Osteoblast (primary cell): ENCODE results near the gene LGALS7B. TPM values are rescaled to one million over a fixed set of nuclear protein-coding genes. Genes with fewer than 3 reads are reported as not detected.
A peak's percentile ranks its signal among the peaks of the same experiment; 100 is the strongest.
"Not testable (repeated sequence)": the region's sequence is repeated elsewhere in the genome, so short reads cannot be mapped to it uniquely, and the experiment has no call there.

Experiments
- DNase-seq: peaks from one replicate; pipeline ENCODE4 v3.0.0; 2011; ENCODE audit warnings: low spot score, mixed read lengths; ENCODE audit not compliant: insufficient read length; ENCODE audit errors: missing footprints
- H2AFZ ChIP-seq: 2 replicates; pipeline ENCODE4 v1.6.0; 2011; ENCODE audit warnings: mild to moderate bottlenecking, low read length
- H3K27ac ChIP-seq: 2 replicates; pipeline ENCODE4 v1.5.1; 2011; ENCODE audit warnings: mild to moderate bottlenecking, low read depth, low read length, moderate library complexity
- H3K27me3 ChIP-seq: 2 replicates; pipeline ENCODE4 v1.6.0; 2012; ENCODE audit warnings: mild to moderate bottlenecking, control low read depth, inconsistent platforms, low read length, moderate library complexity; ENCODE audit not compliant: insufficient read depth
- H3K36me3 ChIP-seq: 2 replicates; pipeline ENCODE4 v1.5.1; 2011; ENCODE audit warnings: mild to moderate bottlenecking, low read length, control low read depth, moderate library complexity; ENCODE audit not compliant: insufficient read depth
- H3K4me1 ChIP-seq: 2 replicates; pipeline ENCODE4 v1.5.1; 2011; ENCODE audit warnings: mild to moderate bottlenecking, low read length, control low read depth, moderate library complexity; ENCODE audit not compliant: insufficient read depth
- H3K4me2 ChIP-seq: 2 replicates; pipeline ENCODE4 v1.6.0; 2011; ENCODE audit warnings: mild to moderate bottlenecking, low read length; ENCODE audit not compliant: insufficient read depth
- H3K4me3 ChIP-seq: fragments of 200-600 bp; sonication (generic); 3 replicates; pipeline ENCODE4 v1.5.1; 2012; ENCODE audit warnings: mild to moderate bottlenecking, low read length, inconsistent platforms; ENCODE audit not compliant: insufficient read depth
- H3K79me2 ChIP-seq: 2 replicates; pipeline ENCODE4 v1.6.0; 2012; ENCODE audit warnings: mild to moderate bottlenecking, low read length, control low read depth, inconsistent platforms; ENCODE audit not compliant: insufficient read depth
- H3K9me3 ChIP-seq: 2 replicates; pipeline ENCODE4 v1.5.1; 2011; ENCODE audit warnings: low read depth, low read length, control low read depth
- H4K20me1 ChIP-seq: 2 replicates; pipeline ENCODE4 v1.6.0; 2012; ENCODE audit warnings: mild to moderate bottlenecking, low read length, control low read depth; ENCODE audit not compliant: insufficient read depth
- total RNA-seq: library from RNA; depleted of rRNA; stranded (reverse); fragments of >200 nt; gene quantifications from 2 replicates; pipeline ENCODE4 v1.2.3, GENCODE V29; 2012
- TF ChIP-seq, protein P1 (sequence below): IDR thresholded peaks from 2 replicates; pipeline ENCODE4 v1.5.1; 2011; ENCODE audit warnings: mild to moderate bottlenecking, low read depth, low read length, moderate library complexity; ENCODE audit errors: extremely low read depth

LGALS7B gene
- total RNA-seq, 1 donor = not detected

- Histone ChIP-seq H3K4me3 (no peak overlapping the region), H2AFZ (no peak overlapping the region), H3K4me2 (no peak overlapping the region), H3K36me3 (no peaks in the 10 kb centered on the region), H4K20me1 (no peaks in the 10 kb centered on the region), H3K9me3 (no peaks in the 10 kb centered on the region), H3K27ac (no peak overlapping the region), H3K27me3 (no peaks in the 10 kb centered on the region), H3K4me1 (no peaks in the 10 kb centered on the region), H3K79me2 (no peaks in the 10 kb centered on the region)
- peak; percentile 36 for DNase-seq
- TF ChIP-seq, protein P1, sequence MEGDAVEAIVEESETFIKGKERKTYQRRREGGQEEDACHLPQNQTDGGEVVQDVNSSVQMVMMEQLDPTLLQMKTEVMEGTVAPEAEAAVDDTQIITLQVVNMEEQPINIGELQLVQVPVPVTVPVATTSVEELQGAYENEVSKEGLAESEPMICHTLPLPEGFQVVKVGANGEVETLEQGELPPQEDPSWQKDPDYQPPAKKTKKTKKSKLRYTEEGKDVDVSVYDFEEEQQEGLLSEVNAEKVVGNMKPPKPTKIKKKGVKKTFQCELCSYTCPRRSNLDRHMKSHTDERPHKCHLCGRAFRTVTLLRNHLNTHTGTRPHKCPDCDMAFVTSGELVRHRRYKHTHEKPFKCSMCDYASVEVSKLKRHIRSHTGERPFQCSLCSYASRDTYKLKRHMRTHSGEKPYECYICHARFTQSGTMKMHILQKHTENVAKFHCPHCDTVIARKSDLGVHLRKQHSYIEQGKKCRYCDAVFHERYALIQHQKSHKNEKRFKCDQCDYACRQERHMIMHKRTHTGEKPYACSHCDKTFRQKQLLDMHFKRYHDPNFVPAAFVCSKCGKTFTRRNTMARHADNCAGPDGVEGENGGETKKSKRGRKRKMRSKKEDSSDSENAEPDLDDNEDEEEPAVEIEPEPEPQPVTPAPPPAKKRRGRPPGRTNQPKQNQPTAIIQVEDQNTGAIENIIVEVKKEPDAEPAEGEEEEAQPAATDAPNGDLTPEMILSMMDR = no peak
Measured at GRCh38 chr19:38793177-38793576, 4.2 kb downstream of the LGALS7B start.

DNA sequence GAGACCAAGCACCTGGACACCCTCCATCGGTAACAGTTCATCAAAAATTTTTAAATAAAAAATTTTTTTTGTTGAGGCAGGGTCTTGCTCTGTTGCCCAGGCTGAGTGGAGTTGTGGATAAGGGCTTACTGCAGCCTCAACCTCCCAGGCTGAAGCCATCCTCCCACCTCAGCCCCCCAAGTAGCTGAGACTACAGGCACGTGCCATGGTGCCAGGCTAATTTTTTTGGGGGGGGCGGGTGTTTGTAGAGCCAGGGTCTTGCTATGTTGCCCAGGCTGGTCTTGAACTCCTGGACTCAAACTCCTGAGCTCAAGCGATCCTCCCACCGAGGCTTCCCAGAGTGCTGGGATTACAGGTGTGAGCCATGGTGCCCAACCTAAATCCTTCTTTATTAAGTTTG, 4.7 kb downstream of the LGALS7B start:
- Histone ChIP-seq H3K27ac (no peak overlapping the region), H3K4me3 (no peak overlapping the region), H2AFZ (no peak overlapping the region), H3K4me2 (no peak overlapping the region), H3K79me2 (no peaks in the 10 kb centered on the region), H3K9me3 (no peaks in the 10 kb centered on the region), H3K27me3 (no peaks in the 10 kb centered on the region), H3K4me1 (no peaks in the 10 kb centered on the region), H3K36me3 (no peaks in the 10 kb centered on the region), H4K20me1 (no peaks in the 10 kb centered on the region)
- DNase-seq = no peak
- TF ChIP-seq, protein P1 = no peak

DNA sequence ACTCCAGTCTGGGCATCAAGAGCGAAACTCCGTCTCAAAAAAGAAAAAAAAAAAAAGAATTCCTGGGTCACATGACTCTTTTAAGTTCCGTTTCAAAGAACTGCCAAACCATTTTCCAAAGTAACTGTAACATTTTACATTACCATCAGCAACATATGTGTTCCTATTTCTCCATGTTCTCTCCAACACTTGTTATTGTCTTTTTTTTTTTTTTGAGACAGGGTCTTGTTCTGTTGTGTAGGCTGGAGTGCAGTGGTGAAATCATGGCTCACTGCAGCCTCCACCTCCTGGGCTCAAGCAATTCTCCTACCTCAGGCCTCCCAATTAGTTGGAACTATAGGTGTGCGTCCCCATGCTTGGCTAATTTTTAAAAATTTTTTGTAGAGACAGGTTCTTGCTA, 6.5 kb downstream of the LGALS7B start:
- Histone ChIP-seq H3K27ac (no peak overlapping the region), H3K36me3 (no peaks in the 10 kb centered on the region), H3K27me3 (no peaks in the 10 kb centered on the region), H3K4me2 (no peak overlapping the region), H4K20me1 (no peaks in the 10 kb centered on the region), H3K4me3 (no peak overlapping the region), H3K4me1 (no peaks in the 10 kb centered on the region), H3K79me2 (no peaks in the 10 kb centered on the region), H2AFZ (no peak overlapping the region), H3K9me3 (no peaks in the 10 kb centered on the region)
- no peak for DNase-seq
- TF ChIP-seq, protein P1 = no peak

DNA sequence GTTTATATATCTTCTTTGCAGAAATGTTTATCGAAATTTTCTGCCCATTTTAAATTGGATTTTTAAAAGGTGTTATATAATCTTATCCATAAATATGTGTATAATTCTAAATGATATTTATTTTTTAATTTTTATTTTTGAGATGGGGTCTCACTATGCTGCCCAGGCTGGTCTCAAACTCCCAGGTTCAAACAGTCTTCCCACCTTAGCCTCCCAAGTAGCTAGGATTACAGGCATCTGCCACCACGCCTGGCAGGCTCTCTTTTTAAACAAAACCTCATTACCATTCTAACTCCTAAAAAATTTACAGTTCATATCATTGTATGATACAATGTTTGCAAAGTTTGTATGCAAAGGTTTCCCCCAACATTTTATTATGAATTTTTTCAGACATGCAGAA, 7.2 kb downstream of the LGALS7B start:
- no peak for DNase-seq
- no peaks in the 10 kb centered on the region for H3K79me2 ChIP-seq
- H3K9me3 ChIP-seq = no peaks in the 10 kb centered on the region
- TF ChIP-seq, protein P1 = no peak
- no peaks in the 10 kb centered on the region for H3K4me1 ChIP-seq
- H4K20me1 ChIP-seq = no peaks in the 10 kb centered on the region
- H3K36me3 ChIP-seq = no peaks in the 10 kb centered on the region
- H3K27ac ChIP-seq = no peak overlapping the region
- H3K4me3 ChIP-seq = no peak overlapping the region
- H3K27me3 ChIP-seq = no peaks in the 10 kb centered on the region
- H2AFZ ChIP-seq = no peak overlapping the region
- no peak overlapping the region for H3K4me2 ChIP-seq

- not testable (repeated sequence) for H3K27me3 ChIP-seq, H2AFZ ChIP-seq, H3K79me2 ChIP-seq, H4K20me1 ChIP-seq, H3K27ac ChIP-seq, H3K4me2 ChIP-seq, H3K4me3 ChIP-seq, H3K9me3 ChIP-seq, H3K36me3 ChIP-seq, H3K4me1 ChIP-seq, DNase-seq
Measured at GRCh38 chr19:38797781-38798180, 8.8 kb downstream of the LGALS7B start.
